ENCODE results near the gene CISH.

CISH gene

DNA sequence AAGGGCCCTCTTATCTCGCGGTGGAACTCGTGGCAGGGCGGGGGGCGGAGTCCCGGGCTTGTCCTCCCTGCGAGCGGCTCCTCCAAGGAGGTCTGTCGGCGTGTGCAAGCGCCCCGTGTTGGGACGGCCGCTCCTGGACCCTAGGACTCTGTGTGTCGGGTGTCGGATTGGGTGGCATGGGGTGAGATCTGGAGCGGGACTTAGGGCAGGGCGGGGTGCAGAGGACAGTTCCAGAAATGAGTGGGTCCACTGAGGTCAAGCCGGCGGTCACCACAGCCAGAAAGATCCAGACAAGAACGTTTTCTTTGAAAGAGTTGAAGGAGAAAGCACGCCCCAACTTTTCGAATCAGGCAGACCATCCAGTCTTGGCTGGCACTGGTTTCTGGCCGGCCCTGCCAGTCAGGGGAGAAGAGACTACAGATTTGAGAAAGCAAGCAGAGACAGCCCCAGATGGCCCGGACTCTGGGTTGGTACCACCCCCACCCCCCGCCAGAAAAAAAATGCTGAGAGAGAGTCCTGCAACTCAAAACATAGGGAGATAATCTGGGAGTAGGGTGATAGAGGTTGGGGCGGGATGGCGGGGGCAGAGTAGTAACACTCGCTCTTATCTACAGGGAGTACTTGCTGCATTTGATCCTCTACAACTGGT, 784 bp upstream of the CISH start:
- DNase-seq: no peak

DNA sequence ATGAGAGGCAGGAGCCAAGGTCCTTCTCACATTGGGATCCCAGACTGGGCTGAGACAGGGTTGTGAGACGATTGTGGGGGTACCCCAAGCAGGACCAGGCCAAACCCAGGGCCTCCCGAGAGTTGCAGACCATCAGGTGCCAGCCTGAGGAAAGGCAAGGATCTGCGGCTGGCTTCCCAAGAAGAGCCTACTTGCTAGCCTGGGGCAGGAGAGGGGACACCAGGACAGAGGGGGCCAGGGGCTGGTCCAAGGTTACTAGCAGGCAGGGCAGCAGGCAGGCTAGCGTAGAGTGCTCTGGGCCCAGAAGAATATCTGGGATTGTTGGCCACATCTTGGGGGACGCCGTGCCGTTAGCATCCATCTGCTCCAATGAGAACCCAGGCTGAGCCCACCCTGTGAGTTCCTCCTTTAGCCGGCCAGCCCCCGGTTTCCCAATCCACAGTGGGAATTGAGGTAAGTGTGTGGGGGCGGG, 546 bp downstream of the CISH start:
- no peak for DNase-seq

DNA sequence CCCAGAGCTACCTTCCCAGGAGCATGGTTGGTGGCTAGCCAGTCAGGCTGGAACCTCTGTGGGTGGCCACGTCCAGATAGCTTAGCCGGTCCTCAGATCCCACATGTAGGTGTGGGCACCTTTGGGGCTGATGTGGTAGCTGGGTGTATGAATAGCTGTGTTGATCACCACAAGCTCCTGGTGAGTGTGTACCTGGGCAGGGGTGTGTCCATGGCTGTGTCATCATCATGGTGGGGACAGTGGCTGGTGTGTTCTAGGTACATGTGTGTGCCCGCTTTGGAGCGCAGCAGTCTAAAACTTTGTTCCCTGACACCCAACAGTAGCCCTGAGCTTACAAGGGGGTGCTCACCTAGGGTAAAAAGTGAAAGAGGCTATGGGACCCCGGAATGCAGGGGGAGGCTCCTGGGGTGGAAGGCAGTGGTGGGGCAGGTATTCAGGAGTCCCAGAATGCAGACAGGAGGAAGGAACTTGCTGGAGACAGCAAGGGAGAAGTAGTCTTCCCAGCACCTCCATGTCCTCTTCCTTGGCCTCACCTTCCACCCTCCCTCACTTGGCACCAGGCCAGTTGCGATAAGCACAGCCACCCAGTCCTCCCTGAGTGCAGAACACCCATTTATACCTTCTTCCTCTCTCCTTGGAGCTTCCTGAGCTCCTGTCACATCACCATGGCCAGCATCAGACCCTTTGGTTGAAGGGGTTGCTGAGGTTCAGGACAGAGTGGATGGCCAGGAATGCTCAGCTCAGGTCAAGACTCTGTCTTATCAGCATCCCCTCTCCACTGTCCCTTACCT, 1.2 kb downstream of the CISH start:
- DNase-seq: peak; percentile 41 to 52

DNA sequence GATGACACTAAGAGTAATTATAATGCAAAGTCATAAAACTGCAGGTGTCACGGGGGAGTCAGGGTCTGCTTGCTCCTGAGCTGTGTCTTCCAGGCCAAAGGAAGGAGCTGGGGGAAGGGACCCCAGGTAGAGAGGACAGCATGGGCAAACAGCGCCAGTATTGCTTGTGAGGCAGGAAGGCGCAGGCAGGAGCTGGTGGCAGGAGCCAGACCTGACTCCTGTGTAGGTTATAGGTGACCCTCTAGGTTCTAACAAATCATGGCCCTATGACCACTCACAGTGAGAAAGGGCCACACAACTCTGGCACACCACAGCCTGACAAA, 1.9 kb downstream of the CISH start:
- DNase-seq: no peak

DNA sequence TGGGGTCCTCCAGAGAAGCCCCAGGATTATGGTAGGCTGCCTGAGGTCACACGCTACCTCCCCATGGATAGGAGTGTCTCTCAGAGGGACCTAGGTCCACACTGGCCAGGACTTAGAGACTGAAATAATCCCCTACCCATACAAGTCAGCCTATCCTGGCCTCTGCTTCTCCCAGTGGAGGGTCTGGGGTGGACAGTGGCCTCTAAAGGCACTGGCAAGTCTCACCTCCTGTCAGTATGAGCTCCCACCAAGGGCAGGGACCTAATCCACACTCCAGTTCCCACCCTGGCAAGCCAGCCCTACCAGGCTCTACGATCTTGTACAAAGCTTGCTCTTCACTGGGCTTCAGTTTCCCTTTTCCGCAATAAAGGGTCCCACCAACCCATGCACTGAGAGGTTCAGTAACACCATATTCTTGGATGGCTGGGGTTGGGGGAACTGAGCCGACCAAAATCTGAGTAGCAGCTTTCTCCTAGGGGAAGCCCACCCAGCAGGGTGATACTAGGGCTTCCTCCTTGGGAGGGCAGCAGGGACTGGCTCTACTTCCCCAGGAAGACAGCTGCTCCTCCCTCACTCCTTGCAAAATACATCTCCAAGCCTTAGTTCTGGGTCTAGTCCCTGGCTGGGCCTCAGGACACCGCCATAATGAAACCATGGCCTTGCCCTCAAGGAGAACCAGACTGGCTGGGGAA, 2.4 kb downstream of the CISH start:
- DNase-seq: no peak

DNA sequence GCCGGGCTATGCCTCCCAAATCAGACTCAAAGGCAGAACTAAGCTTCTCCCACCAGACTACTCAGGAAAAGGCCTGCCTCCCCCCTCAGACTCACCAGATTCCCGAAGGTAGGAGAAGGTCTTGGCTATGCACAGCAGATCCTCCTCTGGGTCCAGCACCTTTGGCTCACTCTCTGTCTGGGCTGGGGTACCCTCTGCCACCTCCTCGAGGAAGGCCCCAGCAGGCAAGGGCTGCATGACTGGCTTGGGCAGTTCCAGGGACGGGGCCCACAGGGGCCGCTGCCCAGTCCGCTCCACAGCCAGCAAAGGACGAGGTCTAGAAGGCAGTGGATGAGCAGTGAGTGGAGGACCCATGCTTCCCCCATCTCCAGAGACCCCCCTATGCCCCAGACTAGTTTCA, 3.3 kb downstream of the CISH start:
- no peak for DNase-seq

DNA sequence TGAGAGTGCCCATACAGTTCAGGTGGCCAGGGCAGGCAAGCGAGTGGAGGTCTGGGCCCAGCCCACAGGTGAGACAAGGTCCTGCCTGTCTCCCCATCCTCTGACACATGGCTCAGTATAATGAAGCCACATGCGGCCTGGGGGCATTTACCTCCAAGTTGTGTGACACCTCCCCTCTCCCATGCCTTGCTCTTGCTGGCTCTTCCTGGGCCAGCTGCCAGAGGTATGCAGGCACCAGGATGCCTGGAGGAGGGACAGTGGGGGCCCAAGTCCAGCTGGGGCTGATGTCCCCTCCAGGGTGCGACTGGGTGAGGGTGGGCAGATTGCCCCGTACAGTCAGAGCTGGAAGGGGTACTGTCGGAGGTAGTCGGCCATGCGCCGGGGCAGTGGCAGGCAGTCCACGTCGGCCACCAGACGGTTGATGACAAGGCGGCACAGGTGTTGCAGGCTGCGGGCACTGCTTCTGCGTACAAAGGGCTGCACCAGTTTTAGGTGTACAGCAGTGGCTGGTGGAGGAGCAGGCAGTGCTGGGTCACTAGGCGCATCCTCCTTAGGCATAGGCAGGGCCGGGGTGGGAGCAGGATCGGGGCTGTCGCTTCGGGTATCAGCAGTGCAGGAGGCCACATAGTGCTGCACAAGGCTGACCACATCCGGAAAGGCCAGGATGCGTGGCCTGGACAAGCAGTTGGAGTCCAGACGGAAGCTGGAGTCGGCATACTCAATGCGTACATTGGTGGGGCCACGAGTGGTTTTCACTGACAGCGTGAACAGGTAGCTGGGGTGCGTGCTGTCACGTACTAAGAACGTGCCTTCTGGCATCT, 4.1 kb downstream of the CISH start:
- no peak for DNase-seq

DNA sequence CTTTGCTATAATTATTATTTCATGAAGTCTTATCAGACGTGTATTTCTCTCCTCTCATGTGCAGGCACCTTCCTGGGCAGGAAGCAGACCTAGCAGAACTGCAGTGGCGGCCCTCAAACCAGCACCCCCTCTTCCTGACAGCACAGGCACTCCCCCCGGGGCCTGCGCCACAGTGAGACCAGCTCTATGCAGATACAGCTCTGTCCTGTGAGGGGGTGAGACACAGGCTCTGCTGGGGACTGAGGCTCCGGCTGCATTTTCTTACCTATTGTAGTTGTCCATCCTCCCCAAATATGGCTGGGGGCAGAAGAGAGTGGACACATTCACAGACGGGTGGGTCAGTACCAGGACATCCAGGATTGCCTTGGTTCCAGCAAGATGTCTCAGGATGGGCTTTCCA, 5.0 kb downstream of the CISH start:
- DNase-seq: peak; percentile 46 to 65

DNA sequence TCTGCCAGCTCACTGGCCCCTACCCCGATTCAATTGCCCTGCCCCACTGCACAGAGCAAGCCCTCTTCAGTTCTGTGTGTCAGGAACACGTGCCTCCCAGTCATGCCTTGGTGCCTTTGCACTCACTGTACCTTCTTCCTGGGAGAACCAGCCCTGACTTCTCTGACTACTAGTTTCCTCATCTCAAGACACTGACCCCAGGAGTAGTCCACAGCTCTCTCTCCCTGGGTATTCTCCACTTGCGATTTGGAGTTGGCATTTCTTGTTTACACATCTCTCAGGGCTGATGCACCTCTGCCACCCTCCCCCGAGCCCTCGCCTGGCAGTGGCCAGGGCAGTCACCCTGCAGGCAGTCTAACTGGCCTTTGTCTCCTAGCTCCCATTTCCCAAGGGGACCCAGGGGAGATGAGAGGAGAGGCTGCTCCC, 5.7 kb downstream of the CISH start:
- peak in 1 of 2 donors; percentile 37 for DNase-seq

DNA sequence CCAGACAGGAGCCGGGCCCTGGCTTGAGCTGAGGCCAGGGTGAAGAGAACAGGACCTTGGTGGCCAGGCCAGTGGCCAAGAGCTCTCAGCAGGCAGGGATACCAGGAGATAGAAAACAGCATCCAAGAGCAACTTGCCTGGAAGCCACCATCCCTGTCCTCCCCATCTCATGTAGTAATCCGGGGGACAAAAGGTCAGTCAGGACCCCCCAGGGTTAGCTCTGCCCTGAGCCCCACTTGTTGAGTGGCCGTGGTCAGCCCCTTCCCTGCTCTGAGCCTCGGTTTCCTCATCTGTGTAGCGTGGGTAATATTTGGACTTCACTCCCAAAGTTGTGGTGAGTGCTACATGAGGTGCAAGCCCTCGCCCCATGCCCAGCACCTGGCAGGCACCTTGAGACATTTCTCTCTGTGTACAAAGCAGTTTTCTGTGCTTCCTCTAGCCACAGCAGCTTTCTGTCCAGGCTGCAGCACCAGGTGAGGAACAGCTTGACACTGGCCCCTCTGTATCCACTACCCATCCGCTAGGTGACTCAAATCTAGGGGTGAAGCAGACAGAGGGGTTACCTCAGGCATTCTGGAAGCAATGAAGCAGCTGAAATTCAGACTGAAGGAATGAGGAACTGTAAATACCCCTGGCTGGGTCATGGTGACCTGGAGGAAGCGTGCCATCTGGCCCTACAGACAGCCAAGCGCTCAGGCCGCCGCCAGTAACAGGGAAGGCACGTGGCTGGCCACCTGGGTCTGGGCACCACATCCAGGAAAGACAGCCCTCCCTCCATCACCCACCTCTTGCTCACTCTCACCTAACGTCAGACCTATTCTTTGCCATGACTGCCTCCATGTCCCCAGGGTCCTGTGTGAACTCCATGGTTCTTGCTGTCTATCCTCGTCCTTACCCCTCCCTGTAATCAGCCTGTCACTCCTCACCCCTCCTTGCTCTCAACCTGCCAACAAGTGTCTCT, 6.7 kb downstream of the CISH start:
- DNase-seq: peak in 1 of 2 donors; percentile 68

DNA sequence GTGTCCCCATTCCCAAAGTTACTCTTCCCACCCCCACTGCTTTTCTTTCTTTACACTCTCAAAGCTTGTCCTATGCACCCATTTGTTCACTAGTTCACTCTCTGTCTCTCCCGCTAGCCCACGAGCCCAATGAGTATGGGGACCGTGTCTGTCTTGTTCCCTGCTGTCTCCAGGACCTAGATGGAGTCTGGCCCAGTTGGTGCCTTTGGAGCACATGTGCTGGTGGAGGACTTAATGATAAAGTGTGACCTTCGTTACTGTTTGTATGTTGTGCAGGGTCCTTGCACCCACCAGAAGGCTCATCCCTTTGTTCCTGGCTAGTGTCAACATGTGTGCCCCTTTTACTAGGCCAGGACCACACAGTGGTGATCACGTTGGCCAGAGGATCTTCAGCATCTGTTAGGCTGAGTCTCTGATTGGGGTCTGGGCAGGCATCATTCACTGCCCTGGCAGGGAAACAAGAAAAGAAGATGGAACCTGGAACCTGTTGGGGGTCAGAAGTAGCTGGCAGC, 7.4 kb downstream of the CISH start:
- DNase-seq: no peak

DNA sequence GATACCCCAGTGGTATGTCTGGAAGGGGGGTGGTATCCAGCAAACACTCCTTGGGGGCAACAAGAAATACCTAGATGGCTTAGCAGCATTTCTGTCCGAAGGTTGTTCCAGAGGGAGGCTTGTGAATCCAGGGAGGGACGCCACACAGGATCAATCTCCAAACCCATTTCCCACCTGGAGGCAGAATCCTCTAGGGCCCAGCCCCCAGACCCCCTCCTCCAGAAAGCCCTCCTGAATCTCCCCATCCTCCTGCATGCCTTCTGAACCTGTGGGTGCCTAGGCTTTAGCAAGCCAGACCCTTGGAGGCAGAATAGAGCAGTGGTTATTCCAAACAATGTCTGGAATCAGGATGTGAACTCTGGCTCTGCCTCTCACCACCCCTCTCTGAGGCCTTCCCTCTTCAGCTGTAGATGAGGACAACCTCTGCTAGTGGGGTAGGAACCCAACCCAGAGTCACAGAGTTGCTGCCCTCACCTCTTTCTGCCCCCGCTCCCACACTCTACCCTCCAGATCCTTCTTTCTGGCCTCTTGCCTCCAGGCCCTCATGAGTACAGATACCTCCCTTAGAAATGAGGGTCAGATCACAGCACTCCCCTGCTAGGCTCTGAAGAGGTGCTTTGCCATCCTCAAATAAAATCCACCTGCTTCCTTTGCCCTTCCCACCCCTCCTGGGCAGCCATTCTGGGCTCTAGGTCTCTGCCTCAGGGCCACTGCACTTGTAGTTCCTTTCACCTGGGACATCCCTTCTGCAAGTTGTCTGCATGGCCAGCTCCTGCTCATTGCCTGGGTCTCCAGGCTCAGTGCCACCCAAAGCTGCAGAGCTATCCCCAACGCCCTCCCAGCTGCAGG, 8.1 kb downstream of the CISH start:
- DNase-seq: no peak

DNA sequence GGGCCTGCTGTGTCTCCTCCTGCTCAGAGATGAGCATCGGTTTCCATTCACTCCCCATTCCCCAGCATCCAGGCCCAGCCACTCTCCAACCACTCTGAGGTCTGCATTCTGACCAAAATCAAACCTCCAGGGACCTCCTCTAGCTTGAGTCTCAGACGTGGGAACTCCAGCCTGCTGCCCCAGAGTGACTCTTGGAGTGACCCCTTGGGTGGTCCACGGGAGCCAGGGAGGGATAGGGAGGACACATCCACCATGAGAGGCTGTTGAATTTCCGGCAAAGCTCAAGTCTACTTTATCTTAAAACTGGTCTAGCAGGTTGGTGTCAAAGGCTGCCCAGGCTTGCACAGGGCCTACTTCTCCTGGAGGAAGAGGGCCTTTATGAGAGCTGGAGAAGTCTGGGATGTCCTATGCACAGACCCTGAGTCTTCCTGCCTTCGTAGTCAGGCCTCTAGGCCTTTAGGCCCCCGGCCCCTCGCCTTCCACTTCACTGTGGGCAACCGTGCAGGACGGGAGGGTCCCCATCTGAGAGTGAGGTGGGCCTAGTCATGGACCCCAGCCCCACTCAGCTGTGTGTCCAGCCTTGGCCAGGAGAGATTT, 8.9 kb downstream of the CISH start:
- no peak for DNase-seq

DNA sequence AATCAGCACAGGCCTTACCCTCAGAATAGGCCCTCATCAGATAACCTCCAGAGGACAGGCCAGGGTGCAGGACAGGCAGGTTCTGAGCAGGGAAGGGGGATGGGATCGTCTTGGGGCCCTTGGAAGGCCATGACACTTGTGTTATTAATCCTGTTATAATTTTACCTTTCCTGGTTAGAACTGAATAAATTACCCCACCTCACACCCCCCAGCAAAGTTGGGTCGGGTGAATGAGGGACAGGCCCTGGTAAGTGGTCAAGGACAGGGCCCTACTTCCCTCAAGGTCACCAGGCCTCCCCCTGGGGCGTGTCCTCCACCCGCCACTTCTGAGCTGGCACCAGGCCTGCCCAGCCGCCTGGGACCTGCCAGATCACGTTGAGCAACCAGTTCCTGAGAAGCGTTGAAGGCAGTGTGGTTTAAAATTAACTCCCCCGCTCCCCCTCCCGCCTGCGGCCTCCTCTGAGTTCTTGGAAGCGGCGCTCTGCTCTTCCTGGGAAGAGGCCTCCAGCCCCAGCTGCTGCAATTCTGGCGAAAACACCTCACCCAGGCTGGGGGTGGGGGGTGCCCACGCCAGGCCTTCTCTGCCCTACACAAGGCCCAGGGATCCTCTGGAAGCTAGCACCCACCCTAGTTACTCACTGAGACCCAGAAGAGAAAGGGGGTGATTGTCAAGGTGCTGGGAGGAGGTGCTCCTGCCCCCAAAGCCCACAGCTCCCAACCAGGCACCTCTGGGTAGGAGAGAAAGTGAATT, 10.6 kb downstream of the CISH start:
- peak; percentile 97 for DNase-seq

DNA sequence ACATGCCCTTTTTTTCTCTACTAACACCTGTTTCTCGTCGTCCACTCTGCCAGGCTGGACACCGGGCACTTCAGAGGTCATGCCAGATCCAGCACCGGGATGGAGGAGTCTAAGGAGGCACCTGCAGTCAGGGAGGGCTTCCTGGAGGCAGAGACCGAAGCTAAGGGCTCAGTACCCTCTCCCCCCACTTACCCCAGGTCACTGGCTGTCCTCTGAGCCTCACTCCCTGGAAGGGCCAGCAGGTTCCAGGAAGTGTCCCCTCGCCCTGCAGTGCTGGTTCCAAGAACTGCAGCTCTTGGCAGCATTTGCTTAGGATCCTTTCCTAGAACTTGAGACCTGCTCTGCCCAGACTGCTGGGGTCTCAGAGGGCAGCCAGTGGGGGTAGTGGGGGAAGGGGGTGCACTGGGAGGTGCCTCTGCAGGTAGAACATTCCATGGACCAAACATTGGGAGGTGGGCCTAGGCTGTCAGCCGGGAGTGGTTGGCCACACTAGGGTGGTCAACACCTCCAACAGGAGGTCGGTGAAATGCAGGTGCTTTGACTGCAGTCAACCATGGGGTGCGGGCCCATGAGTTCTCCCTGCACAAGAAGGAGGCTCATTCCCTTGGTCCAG, 11.3 kb downstream of the CISH start:
- DNase-seq: no peak

DNA sequence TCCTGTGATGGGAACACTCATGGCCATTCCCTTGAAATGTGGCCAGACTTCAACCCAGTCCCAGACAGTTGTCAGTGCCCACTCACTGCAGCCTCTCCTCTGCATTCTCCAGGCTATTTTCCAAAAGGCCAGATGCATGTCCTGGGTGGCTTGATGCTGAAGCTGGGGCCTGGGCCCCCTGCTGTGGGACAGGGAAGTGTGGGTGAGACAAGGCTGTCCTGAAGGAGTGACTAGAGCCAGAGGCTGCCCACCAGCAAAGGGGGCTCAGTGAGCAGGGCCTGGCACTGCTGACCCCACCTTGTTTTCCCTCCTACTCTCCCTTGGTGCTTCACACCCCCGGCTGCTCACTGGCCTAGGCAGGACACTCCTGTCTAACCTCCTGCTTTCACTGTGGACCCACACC, 11.9 kb downstream of the CISH start:
- DNase-seq: no peak

DNA sequence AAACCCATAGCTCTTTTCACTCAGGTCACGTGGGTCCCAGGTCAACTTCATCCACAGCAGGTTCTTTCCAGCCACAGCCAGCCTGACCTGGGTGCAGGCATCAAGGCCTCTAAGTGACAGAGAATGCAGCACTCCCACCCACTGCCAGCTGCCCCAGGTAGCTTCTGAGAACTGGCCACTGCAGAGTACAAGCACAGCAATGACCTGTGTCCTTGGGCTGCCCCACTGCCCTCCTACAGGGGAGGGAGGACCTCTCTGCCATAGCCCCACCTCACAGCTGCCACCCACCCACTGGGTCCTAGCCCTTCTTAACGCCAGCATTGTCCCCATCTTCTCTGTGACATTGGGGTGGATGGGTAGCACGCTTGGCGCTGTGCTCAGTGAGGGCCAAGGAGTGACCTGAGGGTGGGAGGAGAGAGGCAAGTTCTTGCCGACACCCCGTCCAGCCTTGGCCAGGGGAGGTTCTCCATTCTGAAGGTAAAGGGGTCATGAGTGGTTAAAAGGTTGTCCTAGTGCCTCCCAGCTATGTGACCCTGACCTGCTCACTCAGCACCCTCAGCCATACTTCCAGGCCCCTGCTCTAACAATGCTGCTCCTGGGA, 12.4 kb downstream of the CISH start:
- DNase-seq: no peak

DNA sequence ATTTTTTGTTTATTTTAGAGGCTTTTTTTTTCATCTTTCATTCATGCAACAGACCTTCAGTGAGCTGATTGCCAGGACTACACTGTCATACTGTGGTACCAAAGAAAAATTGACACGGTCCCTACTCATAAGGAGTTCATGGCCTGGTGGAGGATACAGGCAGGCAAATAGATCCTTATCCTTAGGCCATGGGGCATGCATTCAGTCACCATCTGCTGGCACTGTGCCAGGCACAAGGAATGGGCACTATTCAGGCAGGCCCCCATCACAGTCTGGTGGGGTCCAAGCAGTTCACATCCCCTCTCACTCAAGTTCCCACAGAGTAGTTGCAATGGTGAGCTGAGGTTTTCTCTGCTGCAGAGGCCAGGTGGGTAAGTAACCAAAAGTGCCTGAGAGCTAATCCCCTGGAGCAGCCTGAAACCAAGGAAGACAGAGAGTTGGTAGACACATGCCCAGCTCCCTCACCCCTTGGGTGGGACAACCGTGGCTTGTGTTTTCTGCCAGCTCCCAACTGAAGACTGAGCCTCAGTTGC, 17.3 kb downstream of the CISH start:
- no peak for DNase-seq
